ENCODE results near the gene CXCL12. TPM values are rescaled to one million over a fixed set of nuclear protein-coding genes. Genes with fewer than 3 reads are reported as not detected.
A peak's percentile ranks its signal among the peaks of the same experiment; 100 is the strongest.

CXCL12 gene
- total RNA-seq, 1 donor from 2014 or later = 40.8 TPM

DNA sequence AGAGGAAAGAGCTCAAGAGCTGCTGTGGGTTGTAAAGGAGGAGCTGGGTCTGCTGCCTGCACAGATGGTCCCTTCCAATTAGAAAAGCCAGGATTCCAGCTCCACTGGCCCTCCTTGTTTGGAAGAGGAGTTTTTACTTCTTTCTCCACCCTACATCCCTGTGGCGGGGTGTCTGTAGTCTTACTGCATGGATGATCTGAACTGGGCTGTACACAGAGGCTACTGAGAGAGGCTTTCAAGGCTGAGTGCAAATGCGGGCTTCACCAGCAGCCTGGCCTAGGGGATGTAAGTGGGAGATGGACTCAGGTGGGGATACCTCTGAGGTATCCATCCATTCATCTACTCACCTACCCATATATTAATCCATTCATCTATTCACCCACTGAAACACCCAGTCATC is 7.1 kb upstream of the CXCL12 start:
- Histone ChIP-seq H3K4me3 (no peak overlapping the region), H3K27ac (no peak overlapping the region), H3K36me3 (no peaks in the 10 kb centered on the region), H3K9me3 (no peaks in the 10 kb centered on the region), H3K4me1 (no peaks in the 10 kb centered on the region), H3K27me3 (no peaks in the 10 kb centered on the region)
- ATAC-seq (no peak), DNase-seq (no peak)
- intact Hi-C loops (cut with DNase I) = loop anchor here (5.0 kb wide), 1 partner anchor 710 kb away; no protein-coding TSS in a partner anchor
- TF ChIP-seq, protein P1, sequence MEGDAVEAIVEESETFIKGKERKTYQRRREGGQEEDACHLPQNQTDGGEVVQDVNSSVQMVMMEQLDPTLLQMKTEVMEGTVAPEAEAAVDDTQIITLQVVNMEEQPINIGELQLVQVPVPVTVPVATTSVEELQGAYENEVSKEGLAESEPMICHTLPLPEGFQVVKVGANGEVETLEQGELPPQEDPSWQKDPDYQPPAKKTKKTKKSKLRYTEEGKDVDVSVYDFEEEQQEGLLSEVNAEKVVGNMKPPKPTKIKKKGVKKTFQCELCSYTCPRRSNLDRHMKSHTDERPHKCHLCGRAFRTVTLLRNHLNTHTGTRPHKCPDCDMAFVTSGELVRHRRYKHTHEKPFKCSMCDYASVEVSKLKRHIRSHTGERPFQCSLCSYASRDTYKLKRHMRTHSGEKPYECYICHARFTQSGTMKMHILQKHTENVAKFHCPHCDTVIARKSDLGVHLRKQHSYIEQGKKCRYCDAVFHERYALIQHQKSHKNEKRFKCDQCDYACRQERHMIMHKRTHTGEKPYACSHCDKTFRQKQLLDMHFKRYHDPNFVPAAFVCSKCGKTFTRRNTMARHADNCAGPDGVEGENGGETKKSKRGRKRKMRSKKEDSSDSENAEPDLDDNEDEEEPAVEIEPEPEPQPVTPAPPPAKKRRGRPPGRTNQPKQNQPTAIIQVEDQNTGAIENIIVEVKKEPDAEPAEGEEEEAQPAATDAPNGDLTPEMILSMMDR (IDR thresholded peaks at IDR 0.05) = no peak

DNA sequence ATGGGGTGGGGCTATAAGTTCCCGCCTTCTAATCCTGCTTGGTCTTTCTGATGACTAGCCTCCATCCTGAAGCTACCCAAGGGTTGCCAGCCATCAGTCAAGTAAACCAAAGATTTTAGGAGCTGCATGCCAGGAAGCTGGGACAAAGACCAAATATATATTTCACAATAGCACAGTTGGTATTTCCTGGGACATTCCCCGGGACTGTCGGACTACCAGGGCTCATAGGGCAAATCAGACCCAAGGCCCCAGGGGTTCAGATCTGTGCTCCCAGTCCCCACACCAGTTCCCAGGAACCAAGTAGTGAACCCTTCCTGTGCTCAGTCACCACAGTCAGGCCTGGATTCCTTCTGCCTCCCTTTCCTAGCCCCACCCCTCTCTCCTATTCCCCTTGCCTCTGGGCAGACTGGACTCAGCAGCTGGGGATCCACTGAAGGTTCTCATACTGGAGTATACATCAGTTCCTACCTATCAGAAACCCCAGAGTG is 5.7 kb upstream of the CXCL12 start:
- no peaks in the 10 kb centered on the region for H3K4me1 ChIP-seq
- intact Hi-C loops (cut with DNase I) = loop anchor here (5.0 kb wide), 1 partner anchor 708 kb away; no protein-coding TSS in a partner anchor
- no peak overlapping the region for H3K4me3 ChIP-seq
- TF ChIP-seq, protein P1 (IDR thresholded peaks at IDR 0.05) = no peak
- peaks cover 7% of the 10 kb centered on the region for H3K27me3 ChIP-seq
- peak; percentile 18 for DNase-seq
- no peak for ATAC-seq
- H3K36me3 ChIP-seq = no peaks in the 10 kb centered on the region
- no peaks in the 10 kb centered on the region for H3K9me3 ChIP-seq
- no peak overlapping the region for H3K27ac ChIP-seq

GRCh38 chr10:44389556-44389955 is 4.7 kb upstream of the CXCL12 start:
- DNase-seq = no peak
- intact Hi-C loops (cut with DNase I) = loop anchor here (5.0 kb wide), 1 partner anchor 717 kb away; no protein-coding TSS in a partner anchor

DNA sequence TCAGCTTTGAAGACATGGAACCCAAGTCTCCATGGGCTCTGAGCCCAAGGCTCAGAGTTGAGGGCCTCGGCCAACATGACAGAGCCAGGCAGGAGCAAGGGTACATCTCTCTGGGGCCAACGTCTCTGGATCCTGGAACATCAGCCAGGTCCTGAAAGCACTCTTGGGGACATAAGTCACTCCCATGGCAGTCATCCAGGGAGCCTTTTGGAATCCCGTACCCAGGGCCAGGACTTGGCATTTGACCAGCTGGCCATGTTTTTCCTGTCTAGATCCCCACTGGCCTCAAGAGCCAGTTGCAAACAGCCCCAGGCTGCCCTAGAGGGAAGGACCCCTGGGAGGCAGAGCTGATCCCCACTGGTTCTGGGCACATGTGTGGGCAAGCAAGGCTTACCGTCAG is 4.3 kb upstream of the CXCL12 start:
- peak; percentile 41 for DNase-seq

More at GRCh38 chr10:44389556-44389955, 4.7 kb upstream of the CXCL12 start:
- peaks cover 6% of the 10 kb centered on the region for H3K4me1 ChIP-seq
- no peaks in the 10 kb centered on the region for H3K9me3 ChIP-seq
- TF ChIP-seq, protein P1 (IDR thresholded peaks at IDR 0.05) = no peak
- no peaks in the 10 kb centered on the region for H3K36me3 ChIP-seq
- H3K27me3 ChIP-seq = peaks cover 16% of the 10 kb centered on the region
- ATAC-seq = no peak
- H3K27ac ChIP-seq = no peak overlapping the region
- no peak overlapping the region for H3K4me3 ChIP-seq

DNA sequence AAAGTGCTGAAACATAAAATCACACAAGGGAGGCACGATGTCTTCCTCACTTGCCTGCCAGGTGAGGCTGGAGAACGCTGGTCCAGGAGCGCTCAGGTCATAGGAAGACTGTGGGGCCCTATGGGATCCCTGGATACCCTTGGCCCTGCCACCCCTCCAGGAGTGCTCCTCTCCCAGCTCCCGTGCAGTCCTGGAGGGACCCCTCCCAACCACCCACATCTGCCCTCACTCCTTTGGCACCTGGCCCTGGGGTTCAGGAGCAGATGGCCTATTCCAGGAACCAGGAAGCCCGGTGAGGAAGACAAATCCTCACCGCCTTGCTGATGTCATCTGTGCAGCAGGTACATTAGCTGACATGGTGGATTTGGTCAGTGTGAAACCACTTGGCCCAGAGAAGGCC is 3.7 kb upstream of the CXCL12 start:
- H3K27me3 ChIP-seq = peaks cover 25% of the 10 kb centered on the region
- DNase-seq = peak; percentile 26
- no peak for ATAC-seq

More for the DNA sequence above, 4.3 kb upstream of the CXCL12 start:
- no peak for ATAC-seq
- Histone ChIP-seq H3K4me3 (no peak overlapping the region), H3K27ac (no peak overlapping the region), H3K9me3 (no peaks in the 10 kb centered on the region), H3K4me1 (peaks cover 9% of the 10 kb centered on the region), H3K36me3 (no peaks in the 10 kb centered on the region), H3K27me3 (peaks cover 20% of the 10 kb centered on the region)
- TF ChIP-seq, protein P1 (IDR thresholded peaks at IDR 0.05) = no peak
- intact Hi-C loops (cut with DNase I) = loop anchor here (5.0 kb wide), 1 partner anchor 717 kb away; no protein-coding TSS in a partner anchor

More for the DNA sequence above, 3.7 kb upstream of the CXCL12 start:
- Histone ChIP-seq H3K4me3 (no peak overlapping the region), H3K27ac (no peak overlapping the region), H3K36me3 (no peaks in the 10 kb centered on the region), H3K9me3 (no peaks in the 10 kb centered on the region), H3K4me1 (peaks cover 9% of the 10 kb centered on the region)
- intact Hi-C loops (cut with DNase I) = loop anchor here (5.0 kb wide), 1 partner anchor 716 kb away; no protein-coding TSS in a partner anchor
- TF ChIP-seq, protein P1 (IDR thresholded peaks at IDR 0.05) = no peak
